GM21825 (cell line): ENCODE measurements around the gene VPS8.

ENCODE experiments used
- ATAC-seq: cut with Tn5 transposase; IDR thresholded peaks from one replicate; pipeline ENCODE4 v1.9.1; 2021; ENCODE audit warnings: mild to moderate bottlenecking, moderate library complexity; ENCODE audit not compliant: unreplicated experiment

VPS8 gene, protein sequence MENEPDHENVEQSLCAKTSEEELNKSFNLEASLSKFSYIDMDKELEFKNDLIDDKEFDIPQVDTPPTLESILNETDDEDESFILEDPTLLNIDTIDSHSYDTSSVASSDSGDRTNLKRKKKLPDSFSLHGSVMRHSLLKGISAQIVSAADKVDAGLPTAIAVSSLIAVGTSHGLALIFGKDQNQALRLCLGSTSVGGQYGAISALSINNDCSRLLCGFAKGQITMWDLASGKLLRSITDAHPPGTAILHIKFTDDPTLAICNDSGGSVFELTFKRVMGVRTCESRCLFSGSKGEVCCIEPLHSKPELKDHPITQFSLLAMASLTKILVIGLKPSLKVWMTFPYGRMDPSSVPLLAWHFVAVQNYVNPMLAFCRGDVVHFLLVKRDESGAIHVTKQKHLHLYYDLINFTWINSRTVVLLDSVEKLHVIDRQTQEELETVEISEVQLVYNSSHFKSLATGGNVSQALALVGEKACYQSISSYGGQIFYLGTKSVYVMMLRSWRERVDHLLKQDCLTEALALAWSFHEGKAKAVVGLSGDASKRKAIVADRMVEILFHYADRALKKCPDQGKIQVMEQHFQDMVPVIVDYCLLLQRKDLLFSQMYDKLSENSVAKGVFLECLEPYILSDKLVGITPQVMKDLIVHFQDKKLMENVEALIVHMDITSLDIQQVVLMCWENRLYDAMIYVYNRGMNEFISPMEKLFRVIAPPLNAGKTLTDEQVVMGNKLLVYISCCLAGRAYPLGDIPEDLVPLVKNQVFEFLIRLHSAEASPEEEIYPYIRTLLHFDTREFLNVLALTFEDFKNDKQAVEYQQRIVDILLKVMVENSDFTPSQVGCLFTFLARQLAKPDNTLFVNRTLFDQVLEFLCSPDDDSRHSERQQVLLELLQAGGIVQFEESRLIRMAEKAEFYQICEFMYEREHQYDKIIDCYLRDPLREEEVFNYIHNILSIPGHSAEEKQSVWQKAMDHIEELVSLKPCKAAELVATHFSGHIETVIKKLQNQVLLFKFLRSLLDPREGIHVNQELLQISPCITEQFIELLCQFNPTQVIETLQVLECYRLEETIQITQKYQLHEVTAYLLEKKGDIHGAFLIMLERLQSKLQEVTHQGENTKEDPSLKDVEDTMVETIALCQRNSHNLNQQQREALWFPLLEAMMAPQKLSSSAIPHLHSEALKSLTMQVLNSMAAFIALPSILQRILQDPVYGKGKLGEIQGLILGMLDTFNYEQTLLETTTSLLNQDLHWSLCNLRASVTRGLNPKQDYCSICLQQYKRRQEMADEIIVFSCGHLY (N-terminal part only)

DNA sequence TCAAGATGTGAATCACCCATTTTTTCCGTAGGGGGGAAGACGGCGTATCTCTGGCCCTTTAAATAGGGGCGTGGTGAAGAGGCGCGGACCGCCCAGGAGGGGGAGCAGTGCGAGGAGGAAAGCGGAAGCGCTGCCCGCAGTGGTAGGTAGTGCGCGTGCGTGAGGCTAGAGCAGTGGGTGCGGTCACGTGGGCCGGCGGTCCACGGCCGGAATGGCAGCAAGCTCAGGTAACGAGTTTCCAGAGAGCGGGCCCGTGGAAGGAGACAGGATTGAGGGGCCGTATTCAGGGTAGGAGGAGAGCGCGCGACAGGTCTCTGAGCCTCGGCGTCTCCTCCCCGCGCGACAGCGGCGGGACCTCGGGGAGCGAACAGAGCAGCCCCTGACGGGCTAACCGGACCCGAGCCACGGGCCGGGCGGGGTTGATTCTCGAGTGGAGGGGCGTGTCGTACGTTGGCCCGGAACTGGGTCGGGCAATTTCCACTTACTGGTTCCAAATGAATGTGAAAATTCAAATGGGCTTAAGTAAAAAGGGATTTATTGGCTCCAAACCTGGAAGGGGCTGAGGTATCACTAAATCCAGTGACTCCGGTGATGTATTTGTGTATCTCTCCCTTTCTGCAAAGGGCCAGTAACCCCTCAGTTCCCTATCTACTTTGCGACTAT is at the start of gene VPS8:
Gene VPS8 (plus strand): TSS at position 168 of the 663 bp plus-strand sequence. CDS start 12,467 bp downstream, outside the sequence.
- peak; percentile 92 for ATAC-seq

DNA sequence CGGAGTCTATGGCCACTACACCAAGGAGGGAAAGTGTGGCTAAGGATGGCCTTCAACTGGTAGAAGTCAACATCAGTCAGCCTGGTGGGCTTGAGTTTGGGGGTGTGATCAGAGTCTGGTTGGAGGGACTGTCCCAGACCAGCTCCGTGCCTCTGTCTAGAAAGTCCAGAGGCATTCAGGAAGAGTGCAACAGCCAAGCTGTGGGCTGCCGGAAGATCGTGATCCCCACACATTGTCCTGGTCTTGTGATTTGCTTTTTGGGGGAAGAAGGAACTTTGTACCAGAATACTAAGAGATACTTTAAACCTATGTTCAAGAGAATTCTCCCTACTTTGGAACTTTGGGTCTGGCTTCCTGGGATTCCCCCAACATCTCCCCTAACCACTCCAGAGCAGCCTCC is 47.8 kb upstream of the VPS8 start:
- ATAC-seq = no peak

DNA sequence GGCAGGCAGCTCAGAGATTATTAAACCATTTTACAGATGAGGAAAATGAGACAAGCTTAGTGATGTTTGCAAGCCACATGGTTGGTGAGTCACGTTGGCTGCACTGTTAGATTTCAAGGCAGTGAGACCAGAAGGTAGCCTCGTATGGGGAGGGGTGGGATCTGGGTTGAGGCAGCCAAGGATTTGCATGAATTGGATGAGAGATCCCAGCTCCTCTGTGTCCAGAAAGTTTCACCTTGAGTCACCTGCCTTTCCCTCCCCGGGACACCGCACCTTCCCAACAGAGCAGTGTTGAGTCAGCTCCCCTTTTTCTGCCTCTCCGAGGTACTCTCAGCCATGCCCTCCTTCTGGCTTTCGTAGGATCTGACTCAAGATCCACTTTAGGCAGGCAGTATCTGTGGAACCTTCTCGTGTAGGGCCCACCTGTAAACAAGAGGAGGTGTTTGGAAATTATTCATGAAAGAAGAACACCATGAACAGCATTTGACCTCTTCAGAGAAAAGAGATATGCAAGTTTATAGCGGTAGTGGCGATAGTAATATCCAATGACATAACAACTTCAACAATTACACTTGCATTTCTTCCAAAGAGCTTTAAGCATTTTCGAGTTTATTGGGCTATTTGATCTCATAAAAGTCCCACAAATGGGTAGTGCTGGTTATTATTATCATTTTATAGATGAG is 46.8 kb upstream of the VPS8 start:
- ATAC-seq = no peak

DNA sequence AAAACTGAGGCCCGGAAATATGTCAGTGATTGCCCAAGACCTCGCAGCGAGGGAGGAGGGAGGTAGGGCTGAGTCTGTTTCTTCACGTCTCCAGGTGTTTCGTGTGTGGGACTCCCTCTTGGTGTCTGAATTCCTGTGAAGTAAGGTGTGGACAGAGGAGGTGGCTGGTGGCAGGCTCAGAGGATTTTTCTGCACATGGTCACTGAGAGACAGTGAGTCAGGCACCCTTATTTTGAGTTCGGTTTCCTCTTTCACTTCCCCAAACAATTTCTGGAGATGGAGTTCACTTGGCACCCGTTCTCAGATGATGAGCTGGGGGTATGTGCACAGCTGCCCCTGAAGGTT is 46.3 kb upstream of the VPS8 start:
- no peak for ATAC-seq

DNA sequence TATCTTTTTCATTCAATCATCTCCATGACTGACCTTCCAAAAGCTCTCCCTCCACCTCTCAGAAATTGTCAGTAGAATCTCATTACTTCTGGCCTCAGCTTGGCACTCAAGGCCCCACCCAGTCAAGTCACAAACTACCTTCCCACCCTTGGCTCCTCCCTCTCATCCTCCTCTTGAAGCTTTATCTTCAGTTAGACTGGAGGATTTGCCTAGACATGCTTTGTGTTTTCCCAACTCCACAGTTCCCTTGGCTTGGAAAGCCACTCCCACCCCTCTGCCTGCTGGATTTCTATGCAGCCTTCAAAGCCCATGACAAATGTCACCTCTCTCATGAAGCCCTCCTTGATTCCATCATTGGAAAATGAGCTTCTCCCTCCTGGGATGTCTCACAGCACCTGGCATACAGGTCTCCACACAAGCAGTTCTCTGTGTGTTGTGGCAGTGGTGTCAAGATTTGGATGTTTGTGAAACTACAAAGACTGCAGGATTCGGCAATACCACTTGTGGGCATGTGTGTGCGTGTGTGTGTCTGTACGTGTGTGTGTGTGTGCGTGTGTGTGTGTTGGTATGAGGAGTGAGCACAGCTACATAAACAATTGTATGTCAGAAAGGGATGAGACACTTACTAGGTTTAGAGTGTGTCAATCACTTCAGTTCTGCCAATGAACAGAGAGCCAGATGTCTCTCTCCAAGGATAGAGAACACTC is 45.3 kb upstream of the VPS8 start:
- ATAC-seq = no peak

DNA sequence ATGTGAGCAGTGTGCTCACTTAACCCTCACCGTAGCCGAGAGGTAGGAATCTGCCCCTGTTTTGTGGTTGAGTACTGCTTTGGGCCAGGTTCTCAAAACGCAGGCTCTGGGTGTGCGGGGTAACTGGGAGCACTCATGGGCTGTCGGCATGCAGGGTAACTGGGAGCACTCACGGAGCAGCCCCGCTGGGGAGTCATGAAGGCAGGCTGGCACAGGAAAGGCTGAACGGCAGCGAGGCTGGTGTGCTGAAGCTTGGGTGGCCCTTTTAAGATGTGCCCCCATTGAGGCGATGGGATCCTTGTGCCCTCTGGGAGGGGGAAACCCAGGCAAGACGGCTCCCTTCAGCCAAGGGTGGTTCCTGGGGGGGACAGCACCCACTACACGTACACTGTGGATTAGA is 44.6 kb upstream of the VPS8 start:
- ATAC-seq = no peak

DNA sequence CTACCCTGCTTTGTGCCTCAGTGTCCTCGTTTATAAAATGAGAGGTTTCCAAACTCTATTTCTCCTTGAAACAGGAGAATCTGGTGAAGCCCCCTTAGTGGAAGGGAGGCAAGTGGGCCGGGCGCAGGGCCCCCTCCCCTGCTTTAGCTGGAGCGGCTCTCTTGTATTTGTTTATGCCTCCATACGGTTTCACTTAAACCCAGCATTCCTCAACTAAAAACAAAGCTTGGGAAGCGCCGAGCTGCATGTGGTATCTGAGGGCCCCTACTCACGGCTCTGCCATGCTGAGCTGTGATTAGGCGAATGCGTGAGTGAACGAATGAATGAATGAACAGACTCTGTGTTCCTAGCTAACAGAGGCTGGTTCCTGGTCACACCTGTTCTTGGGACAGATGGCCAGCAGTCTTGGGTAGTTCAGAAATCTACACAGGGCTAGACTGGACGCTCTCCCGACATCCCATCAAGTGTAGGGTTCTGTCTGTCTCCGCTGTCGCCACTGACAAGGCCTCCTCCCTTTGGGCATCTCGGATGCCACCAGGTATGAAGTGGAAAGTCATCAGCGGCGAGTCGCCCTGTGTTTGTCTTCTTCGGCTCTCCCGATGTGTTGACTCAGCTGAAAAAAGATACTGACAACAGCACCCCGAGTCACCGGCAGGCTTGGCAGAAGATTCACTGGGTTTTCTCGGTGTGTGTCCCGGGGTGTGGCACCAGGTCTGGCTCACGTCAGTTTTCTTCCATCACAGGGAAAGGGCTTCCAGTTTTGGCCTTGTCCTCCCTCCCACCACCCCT is 42.4 kb upstream of the VPS8 start:
- no peak for ATAC-seq

DNA sequence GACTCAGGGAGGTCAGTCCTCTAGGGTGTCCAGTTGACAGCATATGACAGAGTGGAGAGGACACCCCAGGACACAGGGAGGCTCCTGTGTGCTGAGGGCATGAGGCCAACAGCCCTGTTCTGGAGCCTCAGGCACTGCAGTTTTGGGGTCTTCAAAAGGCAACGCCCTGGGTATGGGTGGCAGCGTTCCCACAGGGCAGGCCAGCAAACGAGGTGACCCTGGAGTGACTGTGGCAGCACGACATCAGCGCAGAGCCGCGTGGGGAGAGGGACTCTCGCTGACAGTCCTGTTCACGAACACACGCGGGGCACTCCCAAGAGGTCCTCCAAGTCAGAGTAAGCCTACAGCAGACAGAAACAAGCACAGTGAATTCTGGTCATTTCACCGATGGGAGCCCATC is 41.4 kb upstream of the VPS8 start:
- ATAC-seq = no peak

DNA sequence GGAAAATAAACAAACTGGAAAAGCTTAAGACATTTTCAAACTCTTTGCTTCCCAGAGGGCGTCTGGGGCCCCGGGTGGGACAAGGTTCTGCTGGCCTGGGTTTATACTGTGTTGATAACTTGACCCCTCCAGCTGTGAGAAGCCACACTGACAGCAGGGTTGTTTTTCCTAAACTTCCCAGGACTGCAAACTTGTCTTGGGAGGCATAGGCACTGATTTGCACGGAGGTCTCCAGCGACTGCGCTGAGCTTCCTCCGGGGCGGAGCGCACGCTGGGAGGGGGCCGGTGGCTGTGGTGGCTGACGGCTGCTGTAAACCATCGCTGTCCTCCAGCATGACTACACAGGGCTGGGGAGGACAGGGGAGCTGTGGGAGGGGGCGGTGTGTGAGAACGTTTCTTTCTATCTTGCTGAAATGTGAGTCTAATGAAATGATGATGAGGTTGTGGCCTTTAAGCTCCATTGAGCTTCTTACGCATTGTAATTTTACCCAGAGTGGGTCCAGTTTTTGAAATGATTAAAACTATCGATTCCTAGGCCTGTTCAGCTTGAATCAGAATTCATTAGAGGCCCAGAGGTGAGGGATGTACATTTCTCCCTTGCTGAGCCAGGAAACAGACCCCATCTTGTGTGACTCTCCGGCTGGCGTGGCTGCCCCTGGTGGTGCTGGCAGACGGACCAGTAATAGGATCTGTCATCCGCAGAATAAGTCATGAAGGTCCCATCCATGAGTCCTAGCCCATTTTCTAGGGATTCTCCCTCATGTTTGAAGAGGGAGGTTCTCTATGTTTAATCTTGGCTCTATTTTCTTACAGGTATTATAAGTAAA is 40.5 kb upstream of the VPS8 start:
- ATAC-seq = no peak

DNA sequence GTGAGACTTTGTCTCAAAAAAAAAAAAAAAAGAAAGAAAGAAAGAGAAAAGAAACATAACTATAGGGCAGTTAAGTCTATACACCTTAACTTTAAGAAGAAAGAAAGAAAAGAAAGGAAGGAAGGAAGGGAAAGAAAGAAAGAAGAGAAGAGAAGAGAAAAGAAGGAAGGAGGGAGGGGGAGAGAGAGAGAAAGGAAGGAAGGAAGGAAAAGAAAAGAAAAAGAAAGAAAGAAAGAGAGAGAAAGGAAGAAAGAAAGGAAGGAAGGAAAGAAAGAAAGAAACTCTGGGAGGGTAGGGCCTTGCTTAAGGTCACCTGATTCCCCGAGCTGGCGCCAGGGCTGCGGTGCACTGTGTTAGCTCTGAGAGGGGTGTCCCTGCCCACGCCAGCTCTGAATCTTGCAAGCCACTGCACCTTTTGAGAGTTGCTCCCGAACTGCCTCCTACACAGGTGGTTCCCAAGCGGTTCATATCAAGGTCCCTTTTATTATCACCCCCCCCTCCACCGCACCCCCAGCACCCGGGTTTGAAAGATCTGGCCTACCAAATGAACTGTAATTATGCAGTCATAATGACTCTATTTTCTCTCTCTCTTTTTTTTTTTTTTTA is 39.2 kb upstream of the VPS8 start:
- no peak for ATAC-seq

DNA sequence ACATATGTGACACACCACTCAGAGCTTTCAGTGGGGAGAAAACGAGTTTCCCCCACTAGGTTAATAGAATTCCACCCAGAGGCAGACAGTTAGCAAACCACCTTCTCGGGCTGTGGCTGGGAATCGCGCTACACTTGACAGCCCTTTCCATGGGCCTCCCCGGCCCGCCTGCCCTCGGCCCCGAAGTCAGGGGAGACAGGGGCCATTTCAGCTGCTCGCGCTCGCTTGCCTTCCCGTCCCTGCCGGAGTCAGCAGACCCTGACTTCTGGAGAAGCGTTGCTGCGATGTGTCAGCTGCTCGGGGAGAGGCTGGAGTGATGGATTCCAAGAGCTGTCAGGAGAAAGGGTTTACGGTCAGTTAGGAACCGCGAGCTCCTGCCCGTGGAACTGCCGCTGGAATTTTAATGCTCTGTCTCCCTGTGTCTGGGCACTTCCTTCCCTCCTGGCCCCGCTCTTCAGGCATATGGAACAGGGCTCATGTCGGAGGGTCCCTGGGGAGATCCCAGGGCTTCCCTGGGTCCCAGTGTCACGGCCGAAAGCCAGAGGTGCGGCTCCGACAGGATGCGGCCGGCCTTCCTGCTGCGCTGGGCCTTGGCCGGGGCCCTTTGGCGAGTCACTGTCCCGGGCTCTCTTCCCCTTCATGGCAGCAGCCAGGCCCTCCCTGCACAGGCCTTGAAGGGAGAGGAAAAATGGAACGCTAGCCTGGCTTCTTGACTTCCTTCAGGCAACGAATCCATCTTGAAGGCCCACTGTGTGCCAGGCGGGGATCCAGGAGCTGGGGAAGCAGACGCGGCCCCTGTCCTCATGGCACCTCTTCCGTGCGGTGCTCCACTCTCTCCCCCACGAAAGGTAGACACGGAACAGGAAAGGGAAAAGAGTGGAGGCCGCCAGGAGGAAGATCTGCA is 38.4 kb upstream of the VPS8 start:
- no peak for ATAC-seq

DNA sequence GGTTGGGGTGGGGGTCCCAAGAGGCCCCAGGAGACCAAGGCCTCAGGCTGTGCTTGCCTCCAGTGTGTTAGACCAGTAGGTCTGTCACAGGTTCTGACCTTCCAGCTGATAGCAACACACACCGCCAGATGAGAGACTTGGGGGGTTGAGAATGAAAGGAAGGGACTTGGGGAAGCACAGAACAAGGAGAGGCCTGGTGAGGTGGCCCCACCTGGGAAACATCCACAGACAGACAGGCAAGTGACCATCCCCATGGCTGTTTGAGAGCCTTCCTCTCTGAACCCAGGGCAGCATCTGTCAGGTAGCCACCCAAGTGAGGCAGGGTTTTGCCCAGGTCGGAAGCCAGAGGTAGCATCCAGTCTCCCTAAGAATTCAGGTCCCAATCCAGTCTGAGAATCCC is 35.0 kb upstream of the VPS8 start:
- ATAC-seq = no peak

DNA sequence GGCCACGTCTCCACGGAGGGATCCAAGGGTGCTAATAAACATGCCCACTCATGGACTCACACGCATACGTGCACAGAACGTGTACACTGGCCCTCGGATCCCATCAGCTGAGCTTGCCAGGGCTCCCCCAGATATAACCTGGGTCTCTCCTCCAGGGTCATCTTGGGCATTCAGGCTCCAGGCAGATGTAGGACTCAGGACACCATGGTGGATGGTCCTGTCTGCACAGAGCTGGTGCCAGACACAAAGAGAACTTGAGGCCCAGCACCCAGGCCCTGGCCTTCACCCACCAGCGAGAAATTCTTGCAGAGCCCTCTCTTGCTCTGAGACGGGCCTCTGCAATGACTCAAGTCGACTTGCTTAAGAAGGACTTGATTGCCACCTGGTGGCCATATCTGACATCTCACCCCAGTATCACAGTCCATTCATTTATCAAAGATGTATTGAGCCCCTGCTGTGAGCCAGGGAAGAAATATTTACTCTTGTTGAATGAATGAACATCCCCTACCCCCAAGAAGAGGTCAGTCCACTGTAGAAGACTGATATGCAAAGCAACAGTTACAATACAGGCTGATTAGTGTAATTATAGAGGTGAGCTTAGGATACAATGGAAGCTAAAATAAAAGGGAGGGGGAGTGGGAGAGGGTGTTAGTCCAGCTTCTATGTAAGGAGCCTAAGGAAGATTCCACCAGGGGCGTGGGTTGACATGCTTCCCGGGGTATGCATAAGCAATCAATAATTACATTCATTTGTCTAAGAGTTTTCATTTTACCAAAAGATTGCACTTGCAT is 34.2 kb upstream of the VPS8 start:
- ATAC-seq = no peak

DNA sequence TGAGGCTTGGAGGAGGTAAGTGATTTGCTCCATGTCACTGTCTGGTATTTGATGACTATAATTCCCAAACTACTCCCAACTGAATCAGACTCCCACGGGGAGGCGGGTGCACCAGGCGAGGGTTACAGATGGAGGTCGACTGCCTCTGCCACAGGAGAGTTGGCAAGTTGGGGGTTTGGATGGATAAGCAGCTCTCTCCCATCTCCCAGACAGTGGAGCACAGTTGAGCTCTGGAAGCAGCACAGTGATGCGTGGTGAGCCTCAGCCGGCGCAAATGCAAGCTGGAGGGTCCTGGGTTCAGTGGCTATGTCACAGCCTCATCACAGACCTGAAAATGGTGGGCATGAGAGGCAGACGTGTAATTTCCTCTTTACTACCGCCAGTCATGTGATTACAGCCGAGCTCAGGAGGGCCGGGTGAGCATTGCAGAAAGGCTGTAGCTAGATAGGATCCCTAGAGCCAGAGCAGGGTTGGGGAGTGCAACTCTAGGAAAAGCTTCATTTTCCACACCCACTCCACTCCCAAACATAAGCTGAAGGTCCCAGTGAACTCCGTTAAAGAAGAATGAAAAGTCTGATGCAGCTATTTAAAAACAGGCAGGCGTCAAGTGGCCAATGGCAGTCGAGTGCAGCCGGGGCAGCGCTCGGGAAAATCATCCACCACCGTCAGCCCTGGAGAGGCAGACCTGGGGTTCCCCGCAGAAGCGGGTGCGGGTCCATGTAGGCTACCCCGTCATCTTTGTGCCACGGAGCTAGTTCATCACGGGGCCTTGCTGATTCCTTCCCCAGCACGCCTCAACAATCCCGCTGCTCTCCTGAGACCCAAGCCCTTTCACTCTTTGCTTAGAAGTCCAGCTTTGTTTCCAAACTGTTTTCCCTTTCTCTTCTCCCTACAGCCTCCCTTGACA is 33.3 kb upstream of the VPS8 start:
- ATAC-seq = no peak
